Liver (tissue), 9 donors: ENCODE measurements around the gene ANKRD33B. TPM values are rescaled to one million over a fixed set of nuclear protein-coding genes. Genes with fewer than 3 reads are reported as not detected.

Experiments used
- DNase-seq: peaks from one replicate; pipeline ENCODE4 v3.0.0-alpha.2; 2017; ENCODE audit warnings: low spot score
- H3K27ac ChIP-seq, 2 donors: one replicate each; pipeline ENCODE4 v1.7.0; 2013; ENCODE audit warnings: inconsistent platforms in 2 of 2, low read length in 2 of 2, control low read depth in 1 of 2, low read depth in 1 of 2, mild to moderate bottlenecking in 1 of 2
- H3K27me3 ChIP-seq, 4 donors: one replicate each; pipeline versions ENCODE4 v1.6.1 to v1.7.0; 2013; ENCODE audit warnings: low read length in 3 of 4, inconsistent platforms in 1 of 4, mild to moderate bottlenecking in 1 of 4, moderate library complexity in 1 of 4; ENCODE audit not compliant: control insufficient read depth in 4 of 4, insufficient read depth in 4 of 4
- H3K36me3 ChIP-seq, 4 donors: one replicate each; pipeline versions ENCODE4 v1.6.1 to v1.7.0; 2013; ENCODE audit warnings: low read length in 3 of 4, mild to moderate bottlenecking in 3 of 4, low read depth in 1 of 4, moderate library complexity in 1 of 4; ENCODE audit not compliant: control insufficient read depth in 4 of 4, insufficient read depth in 3 of 4
- H3K4me1 ChIP-seq, 4 donors: one replicate each; pipeline versions ENCODE4 v1.6.1 to v1.7.0; 2013; ENCODE audit warnings: low read length in 3 of 4, mild to moderate bottlenecking in 3 of 4, moderate library complexity in 1 of 4; ENCODE audit not compliant: control insufficient read depth in 4 of 4, insufficient read depth in 4 of 4
- H3K4me3 ChIP-seq, 3 donors: one replicate each; pipeline versions ENCODE4 v1.6.1 to v1.7.0; 2013; ENCODE audit warnings: low read length in 3 of 3, control low read depth in 1 of 3, low read depth in 1 of 3, mild to moderate bottlenecking in 1 of 3
- H3K9ac ChIP-seq, 2 donors: one replicate each; pipeline ENCODE4 v1.7.0; 2013; ENCODE audit warnings: low read length in 2 of 2, mild to moderate bottlenecking in 2 of 2, moderate library complexity in 2 of 2, control low read depth in 1 of 2, low read depth in 1 of 2
- H3K9me3 ChIP-seq, 4 donors: one replicate each; pipeline versions ENCODE4 v1.6.1 to v1.7.0; 2013; ENCODE audit warnings: low read length in 3 of 4; ENCODE audit not compliant: control insufficient read depth in 4 of 4
- ATF3 ChIP-seq: IDR thresholded peaks from 2 replicates; pipeline ENCODE4 v1.6.1; 2016; ENCODE audit warnings: antibody characterized with exemption
- CTCF ChIP-seq: fragments of 150-350 bp; IDR thresholded peaks from 2 replicates; pipeline ENCODE4 v1.5.1; 2017; ENCODE audit warnings: improper control_type of control experiment, low read depth, low read length; ENCODE audit not compliant: missing input control
- EGR1 ChIP-seq, 2 donors: IDR thresholded peaks; 2 replicates each; pipeline ENCODE4 v1.6.1; 2016 to 2018; ENCODE audit warnings: antibody characterized with exemption in 2 of 2, low read depth in 2 of 2
- FOXA1 ChIP-seq: IDR thresholded peaks from 2 replicates; pipeline ENCODE4 v1.6.1; 2016; ENCODE audit warnings: antibody characterized with exemption
- FOXA2 ChIP-seq: IDR thresholded peaks from 2 replicates; pipeline ENCODE4 v1.6.1; 2016; ENCODE audit warnings: antibody characterized with exemption
- GABPA ChIP-seq, 2 donors: IDR thresholded peaks in 1 of 2; conservative IDR thresholded peaks in 1 of 2; 2 replicates each; pipeline ENCODE4 v1.6.1; 2016; ENCODE audit warnings: antibody characterized with exemption in 2 of 2, mild to moderate bottlenecking in 1 of 2, moderate library complexity in 1 of 2
- HNF4A ChIP-seq, 2 donors: conservative IDR thresholded peaks; 2 replicates each; pipeline ENCODE4 v1.6.1; 2016; ENCODE audit warnings: antibody characterized with exemption in 2 of 2, mild to moderate bottlenecking in 2 of 2
- HNF4G ChIP-seq: IDR thresholded peaks from 2 replicates; pipeline ENCODE4 v1.6.1; 2016; ENCODE audit warnings: antibody characterized with exemption
- JUND ChIP-seq, 2 donors: IDR thresholded peaks; 2 replicates each; pipeline ENCODE4 v1.6.1; 2016; ENCODE audit warnings: antibody characterized with exemption in 2 of 2
- NR2F2 ChIP-seq: IDR thresholded peaks from 2 replicates; pipeline ENCODE4 v1.6.1; 2016; ENCODE audit warnings: antibody characterized with exemption
- RAD21 ChIP-seq, 2 donors: IDR thresholded peaks; 2 replicates each; pipeline ENCODE4 v1.6.1; 2016; ENCODE audit warnings: antibody characterized with exemption in 2 of 2, mild to moderate bottlenecking in 2 of 2
- RXRA ChIP-seq, 2 donors: IDR thresholded peaks; 2 replicates each; pipeline ENCODE4 v1.6.1; 2017 to 2018; ENCODE audit warnings: antibody characterized with exemption in 2 of 2, mild to moderate bottlenecking in 1 of 2
- SP1 ChIP-seq: IDR thresholded peaks from 2 replicates; pipeline ENCODE4 v1.6.1; 2018; ENCODE audit warnings: antibody characterized with exemption, mild to moderate bottlenecking
- TAF1 ChIP-seq: conservative IDR thresholded peaks from 2 replicates; pipeline ENCODE4 v1.6.1; 2016; ENCODE audit warnings: antibody characterized with exemption, mild to moderate bottlenecking
- YY1 ChIP-seq: IDR thresholded peaks from 2 replicates; pipeline ENCODE4 v1.6.1; 2016; ENCODE audit warnings: antibody characterized with exemption, mild to moderate bottlenecking
- WGBS: extraction: QIAGEN DNeasy Blood & Tissue Kit; methylation state at CpG from one replicate; pipeline ENCODE4 v1.1.7; 2013; 5-methylcytosine and 5-hydroxymethylcytosine counted together
- polyA plus RNA-seq, 2 donors: library from polyadenylated mRNA; stranded (reverse) in 1 of 2; unstranded in 1 of 2; fragments of 200-250 nt in 1 of 2; fragments of >200 nt in 1 of 2; fragmentation: Nextera tagmentation in 1 of 2; extraction: Ambion mirVana in 1 of 2; gene quantifications; one replicate each; pipeline versions ENCODE4 v1.2.1 to v1.2.3, GENCODE V29; 2013 to 2015
- total RNA-seq, 2 donors: library from RNA; depleted of rRNA; stranded (reverse); fragments of >200 nt; gene quantifications; one replicate each; pipeline ENCODE4 v1.2.3, GENCODE V29; 2014
- TF ChIP-seq, protein P1 (sequence below): IDR thresholded peaks from 2 replicates; pipeline ENCODE4 v1.6.1; 2016; ENCODE audit warnings: antibody characterized with exemption, mild to moderate bottlenecking
- donor health status: healthy.
- donor health status: healthy.
- donor health status: healthy.
- donor health status: healthy.
- donor health status: healthy.

Gene ANKRD33B
- total and polyA plus RNA-seq, 4 donors, result 0.09 to 1.9 (median 0.25) TPM; not detected in 1

- Histone ChIP-seq H3K27me3 (no peaks in the 10 kb centered on the region), H3K27ac (peak overlapping the region in 1 of 2 donors; percentile 80), H3K4me1 (peaks cover 7 to 26% (median 13%) of the 10 kb centered on the region in 4 donors), H3K9me3 (no peaks in the 10 kb centered on the region), H3K36me3 (no peaks in the 10 kb centered on the region), H3K9ac (no peak overlapping the region), H3K4me3 (no peak overlapping the region)
- no peak for DNase-seq
- WGBS, result 72% methylated on average over 5 of the region's 5 CpGs
- TF ChIP-seq RAD21 (IDR thresholded peaks at IDR 0.05) (no peak), EGR1 (IDR thresholded peaks at IDR 0.05; ENCODE audit: low read depth in 2 of 2) (no peak), NR2F2 (no peak), YY1 (no peak), RXRA (IDR thresholded peaks at IDR 0.05) (no peak), FOXA1 (no peak), ATF3 (no peak), GABPA (IDR thresholded peaks at IDR 0.05 in 1 of 2, conservative IDR thresholded peaks at IDR 0.05 in 1 of 2) (no peak), JUND (IDR thresholded peaks at IDR 0.05) (no peak), HNF4A (conservative IDR thresholded peaks at IDR 0.05) (no peak), CTCF (no peak), FOXA2 (no peak), TAF1 (no peak), SP1 (no peak), HNF4G (no peak)
- TF ChIP-seq, protein P1, sequence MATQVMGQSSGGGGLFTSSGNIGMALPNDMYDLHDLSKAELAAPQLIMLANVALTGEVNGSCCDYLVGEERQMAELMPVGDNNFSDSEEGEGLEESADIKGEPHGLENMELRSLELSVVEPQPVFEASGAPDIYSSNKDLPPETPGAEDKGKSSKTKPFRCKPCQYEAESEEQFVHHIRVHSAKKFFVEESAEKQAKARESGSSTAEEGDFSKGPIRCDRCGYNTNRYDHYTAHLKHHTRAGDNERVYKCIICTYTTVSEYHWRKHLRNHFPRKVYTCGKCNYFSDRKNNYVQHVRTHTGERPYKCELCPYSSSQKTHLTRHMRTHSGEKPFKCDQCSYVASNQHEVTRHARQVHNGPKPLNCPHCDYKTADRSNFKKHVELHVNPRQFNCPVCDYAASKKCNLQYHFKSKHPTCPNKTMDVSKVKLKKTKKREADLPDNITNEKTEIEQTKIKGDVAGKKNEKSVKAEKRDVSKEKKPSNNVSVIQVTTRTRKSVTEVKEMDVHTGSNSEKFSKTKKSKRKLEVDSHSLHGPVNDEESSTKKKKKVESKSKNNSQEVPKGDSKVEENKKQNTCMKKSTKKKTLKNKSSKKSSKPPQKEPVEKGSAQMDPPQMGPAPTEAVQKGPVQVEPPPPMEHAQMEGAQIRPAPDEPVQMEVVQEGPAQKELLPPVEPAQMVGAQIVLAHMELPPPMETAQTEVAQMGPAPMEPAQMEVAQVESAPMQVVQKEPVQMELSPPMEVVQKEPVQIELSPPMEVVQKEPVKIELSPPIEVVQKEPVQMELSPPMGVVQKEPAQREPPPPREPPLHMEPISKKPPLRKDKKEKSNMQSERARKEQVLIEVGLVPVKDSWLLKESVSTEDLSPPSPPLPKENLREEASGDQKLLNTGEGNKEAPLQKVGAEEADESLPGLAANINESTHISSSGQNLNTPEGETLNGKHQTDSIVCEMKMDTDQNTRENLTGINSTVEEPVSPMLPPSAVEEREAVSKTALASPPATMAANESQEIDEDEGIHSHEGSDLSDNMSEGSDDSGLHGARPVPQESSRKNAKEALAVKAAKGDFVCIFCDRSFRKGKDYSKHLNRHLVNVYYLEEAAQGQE, result no peak
Measured at GRCh38 chr5:10612251-10612650, 48.4 kb downstream of the ANKRD33B start.

DNA sequence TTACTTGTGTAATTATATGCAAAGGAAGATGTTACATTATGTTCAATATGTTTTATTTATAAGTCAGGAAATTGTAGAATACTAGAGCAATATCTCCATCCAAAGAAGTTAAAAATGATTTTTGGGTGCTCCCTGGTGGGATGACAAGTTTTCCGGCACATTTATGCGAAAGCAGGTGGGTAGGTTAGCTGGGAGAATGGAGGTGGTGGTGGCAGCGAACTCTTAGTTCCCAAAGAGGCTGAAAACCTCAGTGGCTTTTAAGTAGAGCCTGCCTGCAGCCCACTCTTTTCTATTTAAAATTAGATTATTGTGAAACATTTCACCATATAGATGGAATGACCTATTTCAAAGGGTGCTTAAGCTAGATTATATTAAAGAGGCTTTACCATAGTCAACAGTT lies 51.8 kb downstream of the ANKRD33B start:
- no peak for DNase-seq
- Histone ChIP-seq H3K27me3 (no peaks in the 10 kb centered on the region), H3K27ac (no peak overlapping the region), H3K4me1 (peaks cover 0 to 10% (median 8%) of the 10 kb centered on the region in 4 donors), H3K9ac (no peak overlapping the region), H3K4me3 (no peak overlapping the region), H3K9me3 (no peaks in the 10 kb centered on the region), H3K36me3 (no peaks in the 10 kb centered on the region)
- WGBS, result 98% methylated on average over 3 of the region's 3 CpGs
- TF ChIP-seq, protein P1, result no peak
